GM19193 (cell line): ENCODE data around the gene HABP2.

Experiments
- POLR2A ChIP-seq: IDR thresholded peaks from 4 replicates; pipeline ENCODE4 v1.6.1; 2011; ENCODE audit not compliant: insufficient read depth, insufficient read length; ENCODE audit errors: extremely low read depth

HABP2 gene

DNA sequence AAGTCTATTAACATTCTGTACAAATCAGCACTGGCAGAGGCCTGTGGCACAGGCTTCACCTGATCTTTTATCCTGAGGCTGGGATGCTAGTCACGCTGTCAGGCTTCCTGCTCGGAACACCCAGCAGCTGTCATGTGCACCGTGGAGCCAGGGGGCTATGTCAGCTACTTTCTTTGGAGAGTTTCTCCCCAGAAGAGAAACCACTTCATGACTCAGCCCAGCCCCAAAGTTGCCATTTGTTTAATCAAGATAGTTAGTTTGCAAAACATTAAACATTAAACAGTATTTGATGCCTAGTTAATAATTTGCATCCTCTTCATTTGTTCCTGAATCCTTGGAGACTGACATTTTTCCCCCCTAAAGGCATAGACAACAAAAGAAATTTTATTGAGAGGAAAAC, at the start of gene HABP2:
Gene HABP2, plus strand, starts transcription at position 353 of the 400 bp plus-strand sequence. CDS start 69 bp downstream, outside the sequence.
- no peak for TF ChIP-seq POLR2A

GRCh38 chr10:113503930-113504329, 48.9 kb upstream of the HABP2 start:
- TF ChIP-seq POLR2A, result no peak

- no peak for TF ChIP-seq POLR2A
These were observed 48.4 kb upstream of the HABP2 start for GRCh38 chr10:113504423-113504822.

- no peak for TF ChIP-seq POLR2A
These were observed 46.4 kb upstream of the HABP2 start for GRCh38 chr10:113506476-113506875.

- no peak for TF ChIP-seq POLR2A
These were observed 41.4 kb upstream of the HABP2 start for GRCh38 chr10:113511419-113511818.

- TF ChIP-seq POLR2A, result no peak
These were observed 37.7 kb upstream of the HABP2 start for GRCh38 chr10:113515161-113515560.

DNA sequence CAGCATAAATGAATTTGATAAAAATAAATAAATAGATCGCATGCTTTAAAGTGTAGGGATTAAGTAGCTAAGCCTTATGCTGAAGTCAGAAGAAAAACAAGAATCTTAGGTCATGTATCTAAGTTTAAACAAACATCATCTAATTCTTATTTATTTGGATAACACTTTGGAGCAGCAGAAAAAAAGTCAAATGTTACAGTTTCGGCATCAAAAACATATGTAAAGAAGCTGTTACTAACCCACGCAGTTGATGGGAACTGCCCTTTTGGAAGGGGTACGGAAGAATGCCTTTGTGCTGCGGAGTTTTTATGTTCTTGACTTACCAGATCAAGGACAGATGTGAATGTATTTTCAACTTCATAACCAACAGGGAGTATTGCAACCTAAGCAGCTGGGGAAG, 37.3 kb upstream of the HABP2 start:
- TF ChIP-seq POLR2A, result no peak

GRCh38 chr10:113516061-113516460, 36.8 kb upstream of the HABP2 start:
- TF ChIP-seq POLR2A, result no peak

- no peak for TF ChIP-seq POLR2A
These were observed 35.5 kb upstream of the HABP2 start for GRCh38 chr10:113517165-113517900.

DNA sequence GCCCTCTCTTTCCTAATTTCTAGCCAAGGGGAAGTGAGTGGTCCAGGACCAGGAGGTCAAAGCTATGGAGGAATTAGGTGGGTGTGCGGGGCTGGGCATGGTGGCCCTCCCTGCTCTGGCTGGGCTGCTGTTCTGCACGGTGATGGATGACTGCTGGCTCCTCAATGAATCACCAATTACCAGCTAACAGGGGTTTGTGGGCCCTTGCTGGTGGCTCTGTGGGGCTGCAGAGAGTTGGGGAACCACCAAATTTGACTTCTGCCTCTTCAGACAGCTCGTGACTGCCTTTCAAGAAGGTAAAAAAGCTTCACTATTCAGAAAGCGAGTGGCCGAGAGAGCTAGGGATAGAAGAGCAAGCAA, 35.0 kb upstream of the HABP2 start:
- TF ChIP-seq POLR2A, result no peak

- no peak for TF ChIP-seq POLR2A
These were observed 34.4 kb upstream of the HABP2 start for GRCh38 chr10:113518415-113518814.

GRCh38 chr10:113518816-113519591, 33.8 kb upstream of the HABP2 start:
- TF ChIP-seq POLR2A, result no peak

DNA sequence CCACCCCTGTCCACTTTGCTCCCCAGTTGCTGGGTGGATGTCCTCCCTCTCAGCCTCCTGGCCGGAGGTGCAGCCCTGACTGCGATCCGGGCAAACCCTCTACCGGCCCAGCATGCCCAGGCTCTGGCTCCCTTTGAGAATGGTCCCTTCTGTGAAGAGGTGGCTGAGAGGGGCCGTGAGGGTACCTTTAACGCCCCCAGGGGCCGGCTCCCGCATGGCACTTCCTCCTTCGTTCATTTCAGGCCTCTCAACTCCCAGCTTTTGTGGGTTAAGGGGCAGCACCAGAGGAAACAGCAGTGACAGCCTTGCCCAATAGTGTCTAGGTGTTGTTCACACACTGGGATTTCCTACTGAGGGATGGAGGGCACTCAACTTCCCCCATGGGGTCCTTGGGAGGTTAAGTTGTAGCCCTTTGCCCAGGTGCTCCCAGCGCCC, 33.2 kb upstream of the HABP2 start:
- no peak for TF ChIP-seq POLR2A

- TF ChIP-seq POLR2A, result no peak
These were observed 32.6 kb upstream of the HABP2 start for GRCh38 chr10:113520261-113520660.

DNA sequence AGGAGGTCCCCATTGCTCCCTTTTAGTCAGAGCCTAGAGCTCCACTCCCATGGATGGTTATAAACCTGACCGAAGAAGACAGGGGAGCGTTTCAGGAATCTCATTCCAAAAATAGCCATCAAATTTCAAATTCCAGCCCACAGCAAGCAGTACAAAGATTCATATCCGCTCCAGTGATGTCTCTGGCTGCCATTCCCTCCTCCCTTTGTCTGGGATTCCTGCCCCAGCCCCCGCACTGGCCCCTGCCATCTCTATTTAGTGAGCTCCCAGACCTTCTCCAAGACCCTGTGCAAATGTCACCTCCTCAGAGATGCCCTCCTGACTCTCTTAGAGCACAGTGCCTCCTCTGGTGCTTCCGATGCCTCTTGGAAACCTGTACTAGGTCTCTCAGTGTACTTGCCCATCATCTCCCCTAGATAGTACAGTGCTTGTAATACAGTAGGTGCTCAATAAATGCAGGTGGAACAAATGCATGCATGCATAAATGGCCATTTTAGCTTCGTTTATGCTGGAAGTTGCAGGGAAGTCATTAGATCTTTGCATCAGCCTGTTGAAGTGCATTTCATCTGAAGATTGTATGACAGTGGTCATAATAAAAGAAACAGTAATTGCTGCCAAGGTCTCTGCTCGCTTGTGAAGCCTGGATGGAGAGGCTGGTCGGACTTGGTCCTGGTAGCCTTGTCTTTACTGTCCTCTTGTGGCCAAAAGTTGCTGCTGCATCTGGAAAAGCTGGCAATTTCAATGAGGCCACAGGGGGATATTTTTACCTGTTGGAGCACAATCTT, 32.0 kb upstream of the HABP2 start:
- TF ChIP-seq POLR2A, result no peak
